HEK293T (cell line): ENCODE data around the gene NAT8L.

Experiments used
- CTCF ChIA-PET: fragments of 350-600 bp; formaldehyde crosslinking; extraction: SDS; loops from one replicate; lab custom pipeline; 2021; ENCODE audit warnings: antibody characterized with exemption, inconsistent platforms; lab: Yijun Ruan, JAX
- POLR2A ChIA-PET: fragments of 350-600 bp; formaldehyde crosslinking; extraction: SDS; loops from one replicate; lab custom pipeline; 2020; ENCODE audit warnings: antibody characterized with exemption, inconsistent platforms; lab: Yijun Ruan, JAX
- DNase-seq: peaks from one replicate; pipeline ENCODE4 v3.0.0; 2012; ENCODE audit warnings: mixed read lengths; ENCODE audit errors: extremely low spot score
- ARNT ChIP-seq: fragments of 450-650 bp; IDR thresholded peaks from 2 replicates; pipeline ENCODE4 v1.6.1; 2017; ENCODE audit warnings: mild to moderate bottlenecking
- BHLHE40 ChIP-seq: fragments of 450-650 bp; IDR thresholded peaks from 2 replicates; pipeline ENCODE4 v1.6.1; 2016; ENCODE audit warnings: mild to moderate bottlenecking, moderate library complexity, borderline replicate concordance
- CTBP1 ChIP-seq: fragments of 450-650 bp; IDR thresholded peaks from 2 replicates; pipeline ENCODE4 v1.6.1; 2016; ENCODE audit warnings: borderline replicate concordance
- ELF4 ChIP-seq: fragments of 450-650 bp; IDR thresholded peaks from 2 replicates; pipeline ENCODE4 v1.6.1; 2017; ENCODE audit warnings: antibody characterized with exemption
- FOXA1 ChIP-seq: fragments of 450-650 bp; IDR thresholded peaks from 2 replicates; pipeline ENCODE4 v1.6.1; 2016; ENCODE audit warnings: mild to moderate bottlenecking
- FOXK2 ChIP-seq: fragments of 450-650 bp; IDR thresholded peaks from 2 replicates; pipeline ENCODE4 v1.6.1; 2016; ENCODE audit warnings: mild to moderate bottlenecking
- FOXM1 ChIP-seq: fragments of 450-650 bp; IDR thresholded peaks from 2 replicates; pipeline ENCODE4 v1.6.1; 2017; ENCODE audit warnings: mild to moderate bottlenecking, borderline replicate concordance
- HDGF ChIP-seq: fragments of 450-650 bp; IDR thresholded peaks from 2 replicates; pipeline ENCODE4 v1.6.1; 2017; ENCODE audit warnings: antibody characterized with exemption, borderline replicate concordance
- L3MBTL2 ChIP-seq: fragments of 450-650 bp; conservative IDR thresholded peaks from 2 replicates; pipeline ENCODE4 v1.6.1; 2016; ENCODE audit warnings: mild to moderate bottlenecking
- LEF1 ChIP-seq: fragments of 450-650 bp; IDR thresholded peaks from 2 replicates; pipeline ENCODE4 v1.6.1; 2017; ENCODE audit warnings: mild to moderate bottlenecking, borderline replicate concordance
- NFRKB ChIP-seq: fragments of 450-650 bp; IDR thresholded peaks from 2 replicates; pipeline ENCODE4 v1.6.1; 2016; ENCODE audit warnings: mild to moderate bottlenecking, moderate library complexity
- SP1 ChIP-seq: fragments of 450-650 bp; IDR thresholded peaks from 2 replicates; pipeline ENCODE4 v1.6.1; 2017
- SUZ12 ChIP-seq: fragments of 450-650 bp; IDR thresholded peaks from 2 replicates; pipeline ENCODE4 v1.6.1; 2016; ENCODE audit warnings: mild to moderate bottlenecking
- TARDBP ChIP-seq: fragments of 450-650 bp; IDR thresholded peaks from 2 replicates; pipeline ENCODE4 v1.6.1; 2016
- ZNF384 ChIP-seq: fragments of 450-650 bp; IDR thresholded peaks from 2 replicates; pipeline ENCODE4 v1.6.1; 2016
- TF ChIP-seq, protein P1 (sequence below): fragments of 450-650 bp; IDR thresholded peaks from 2 replicates; pipeline ENCODE4 v1.6.1; 2016

Gene NAT8L

GRCh38 chr4:2076908-2077536 lies 17.9 kb downstream of the NAT8L start:
- no peak for DNase-seq
- CTCF ChIA-PET: no interaction called here
- TF ChIP-seq L3MBTL2 (no peak), ZNF384 (no peak)
- POLR2A ChIA-PET: no interaction called here

DNA sequence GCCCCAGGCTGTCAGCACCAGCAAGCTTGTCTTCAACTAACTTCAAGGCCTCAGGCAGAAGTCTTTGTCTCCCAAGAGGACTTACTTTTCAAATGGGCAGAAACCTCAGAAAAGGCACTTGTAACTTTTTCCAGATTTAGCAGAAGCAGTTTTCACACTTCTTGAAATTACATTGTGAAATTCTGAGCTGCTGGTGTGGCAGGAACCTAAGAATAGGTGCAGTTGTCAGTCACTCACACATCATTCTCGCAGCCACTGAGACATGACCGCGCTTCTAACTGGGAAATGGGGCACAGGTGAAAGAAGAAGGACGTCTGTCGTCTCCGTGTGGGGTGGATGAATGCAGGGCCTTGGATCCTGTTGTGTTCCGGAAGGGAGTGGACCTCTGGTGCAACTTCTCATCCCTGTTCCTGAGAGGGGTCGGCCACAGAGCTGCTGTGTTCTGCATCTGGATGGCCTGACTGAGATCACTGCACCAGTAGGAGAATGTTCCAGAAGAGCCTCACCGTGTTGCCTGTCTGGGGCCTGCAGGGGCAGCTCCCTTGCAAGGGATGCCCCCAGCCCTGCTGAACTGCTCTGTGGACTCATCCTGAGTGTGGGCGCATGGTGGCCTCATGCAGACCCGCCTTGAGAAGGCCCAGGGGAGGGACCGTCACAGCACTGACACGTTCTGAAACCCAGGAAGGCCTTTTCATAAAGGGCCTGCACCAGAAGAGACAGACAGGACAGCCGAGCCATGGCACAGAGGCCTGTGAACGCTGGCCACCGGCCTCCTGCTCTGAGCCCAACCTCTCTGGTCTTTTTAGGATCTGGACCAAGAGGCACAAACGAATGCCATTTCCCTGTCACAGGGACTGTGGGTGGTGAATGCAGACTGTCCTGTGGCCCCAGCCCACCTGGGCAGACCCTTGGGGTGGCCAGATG lies 18.7 kb downstream of the NAT8L start:
- ChIA-PET POLR2A (no interaction called here), CTCF (no interaction called here)
- no peak for DNase-seq
- TF ChIP-seq NFRKB (no peak), FOXA1 (no peak), ZNF384 (no peak), ELF4 (no peak), FOXK2 (no peak), FOXM1 (no peak), BHLHE40 (no peak), SP1 (no peak), HDGF (no peak), SUZ12 (no peak), L3MBTL2 (no peak), CTBP1 (no peak), ARNT (no peak), LEF1 (no peak), TARDBP (no peak)
- TF ChIP-seq, protein P1, sequence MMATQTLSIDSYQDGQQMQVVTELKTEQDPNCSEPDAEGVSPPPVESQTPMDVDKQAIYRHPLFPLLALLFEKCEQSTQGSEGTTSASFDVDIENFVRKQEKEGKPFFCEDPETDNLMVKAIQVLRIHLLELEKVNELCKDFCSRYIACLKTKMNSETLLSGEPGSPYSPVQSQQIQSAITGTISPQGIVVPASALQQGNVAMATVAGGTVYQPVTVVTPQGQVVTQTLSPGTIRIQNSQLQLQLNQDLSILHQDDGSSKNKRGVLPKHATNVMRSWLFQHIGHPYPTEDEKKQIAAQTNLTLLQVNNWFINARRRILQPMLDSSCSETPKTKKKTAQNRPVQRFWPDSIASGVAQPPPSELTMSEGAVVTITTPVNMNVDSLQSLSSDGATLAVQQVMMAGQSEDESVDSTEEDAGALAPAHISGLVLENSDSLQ: no peak

GRCh38 chr4:2078584-2078983 lies 19.5 kb downstream of the NAT8L start:
- DNase-seq: no peak
- TF ChIP-seq FOXA1 (no peak), HDGF (no peak), LEF1 (no peak), ZNF384 (no peak), SUZ12 (no peak), BHLHE40 (no peak)
- TF ChIP-seq, protein P1: no peak
- ChIA-PET CTCF (no interaction called here), POLR2A (no interaction called here)

DNA sequence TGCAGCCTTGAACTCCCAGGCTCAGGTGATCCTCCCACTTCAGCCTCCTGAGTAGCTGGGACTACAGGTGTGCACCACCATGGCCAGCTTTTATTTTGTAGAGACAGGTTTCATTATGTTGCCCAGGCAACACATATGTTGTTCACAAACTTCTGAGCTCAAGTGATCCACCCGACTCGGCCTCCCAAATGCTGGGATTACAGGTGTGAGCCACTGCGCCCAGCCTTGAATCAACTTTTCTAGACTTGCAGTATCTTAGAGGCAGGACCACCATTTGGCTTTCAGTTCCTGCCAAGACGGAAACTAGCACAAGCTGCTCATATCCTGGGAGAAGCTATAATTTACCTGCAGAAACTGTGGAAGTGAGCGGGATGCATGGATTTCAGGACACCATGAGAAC lies 19.9 kb downstream of the NAT8L start:
- POLR2A ChIA-PET: no interaction called here
- no peak for DNase-seq
- TF ChIP-seq ZNF384 (no peak), LEF1 (no peak), FOXM1 (no peak), SP1 (no peak), L3MBTL2 (no peak), FOXA1 (no peak), TARDBP (no peak), HDGF (no peak), CTBP1 (no peak), BHLHE40 (no peak), NFRKB (no peak)
- TF ChIP-seq, protein P1: no peak
- CTCF ChIA-PET: interaction anchor here (0.6 kb wide), 1 partner anchor 42 kb away, joined by 3 read pairs; no protein-coding TSS in a partner anchor

DNA sequence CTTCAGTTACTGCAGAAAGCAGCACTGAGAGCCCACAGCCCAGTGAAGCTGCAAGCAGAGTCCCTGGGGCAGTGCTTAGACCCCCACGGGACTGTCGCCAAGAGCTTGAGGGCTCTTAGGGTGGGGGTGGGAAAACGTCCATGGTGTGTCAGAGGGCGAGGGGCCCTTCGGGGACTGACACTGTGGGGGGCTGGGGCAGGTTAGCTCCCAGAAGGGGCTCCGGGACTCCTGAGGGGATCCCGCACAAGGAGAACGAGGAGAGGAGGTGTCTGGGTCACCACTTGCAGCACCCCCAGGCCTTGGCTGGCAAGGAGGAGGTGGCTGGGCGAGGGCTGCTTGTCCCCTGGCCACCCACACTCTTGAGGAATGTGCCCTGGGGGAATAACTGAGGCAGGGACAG lies 20.8 kb downstream of the NAT8L start:
- ChIA-PET CTCF (no interaction called here), POLR2A (no interaction called here)
- TF ChIP-seq ARNT: no peak
- TF ChIP-seq HDGF: no peak
- TF ChIP-seq SUZ12: no peak
- TF ChIP-seq L3MBTL2: no peak
- no peak for TF ChIP-seq FOXM1
- no peak for DNase-seq
